HG02840 (cell line): ENCODE results near the gene TEX9.

Experiments
- ATAC-seq: cut with Tn5 transposase; IDR thresholded peaks from one replicate; pipeline ENCODE4 v1.9.1; 2021; ENCODE audit warnings: mild to moderate bottlenecking, moderate library complexity, moderate number of reproducible peaks; ENCODE audit not compliant: unreplicated experiment, low FRiP score

TEX9 gene

GRCh38 chr15:56432304-56432703, 67.1 kb downstream of the TEX9 start:
- no peak for ATAC-seq

GRCh38 chr15:56440214-56440770, 75.1 kb downstream of the TEX9 start:
- ATAC-seq, result no peak

- no peak for ATAC-seq
Observed at GRCh38 chr15:56442354-56442753, 77.1 kb downstream of the TEX9 start.

- ATAC-seq, result no peak
Observed at GRCh38 chr15:56445746-56446145, 80.5 kb downstream of the TEX9 start.

- ATAC-seq, result no peak
Observed at GRCh38 chr15:56454836-56455235, 89.6 kb downstream of the TEX9 start.

GRCh38 chr15:56456229-56456628, 91.0 kb downstream of the TEX9 start:
- ATAC-seq, result no peak

- no peak for ATAC-seq
Observed at GRCh38 chr15:56459096-56459495, 93.9 kb downstream of the TEX9 start.

- ATAC-seq, result no peak
Observed at GRCh38 chr15:56460071-56460470, 94.8 kb downstream of the TEX9 start.

- no peak for ATAC-seq
Observed at GRCh38 chr15:56460947-56461346, 95.7 kb downstream of the TEX9 start.

GRCh38 chr15:56464893-56465520, 99.8 kb downstream of the TEX9 start, which contains the start of gene MNS1:
Gene MNS1, minus strand, starts transcription at chr15:56465137. Its CDS starts 165 bp downstream, at chr15:56464972.
- ATAC-seq, result peak; percentile 99

- ATAC-seq, result no peak
Observed at GRCh38 chr15:56467616-56468015, 102.4 kb downstream of the TEX9 start.

- ATAC-seq, result peak; percentile 42
Observed at GRCh38 chr15:56468401-56468800, 103.2 kb downstream of the TEX9 start.

- ATAC-seq, result no peak
Observed at GRCh38 chr15:56469483-56469882, 104.3 kb downstream of the TEX9 start.

- ATAC-seq, result no peak
Observed at GRCh38 chr15:56471440-56472069, 106.3 kb downstream of the TEX9 start.

GRCh38 chr15:56472278-56472677, 107.1 kb downstream of the TEX9 start:
- ATAC-seq, result no peak

- ATAC-seq, result no peak
Observed at GRCh38 chr15:56473017-56473416, 107.8 kb downstream of the TEX9 start.

GRCh38 chr15:56475351-56475750, 110.1 kb downstream of the TEX9 start:
- no peak for ATAC-seq
